ENCODE data around the gene WDR55. TPM values are rescaled to one million over a fixed set of nuclear protein-coding genes. Genes with fewer than 3 reads are reported as not detected.
A peak's percentile ranks its signal among the peaks of the same experiment; 100 is the strongest.

The WDR55 gene
- total RNA-seq, 1 donor from 2014 or later: 28.8 TPM

- H3K27me3 Mint-ChIP-seq (ENCODE audit: low read depth, unreplicated experiment): peaks cover 1% of the 10 kb centered on the region
- no peak overlapping the region for H3K4me2 ChIP-seq (ENCODE audit: low read length)
- H3K27ac Mint-ChIP-seq (ENCODE audit: unreplicated experiment): no peak overlapping the region
- FAIRE-seq: no peak
- no peak overlapping the region for H3K9ac ChIP-seq (ENCODE audit: low read length)
- peaks cover 9% of the 10 kb centered on the region for H3K9me3 ChIP-seq (ENCODE audit: insufficient read depth, low read depth, low read length)
- H3K4me1 Mint-ChIP-seq (ENCODE audit: low read depth, unreplicated experiment): no peaks in the 10 kb centered on the region
- H3K4me3 ChIP-seq (ENCODE audit: insufficient read depth, low read depth, low read length): no peak overlapping the region
- H3K27me3 ChIP-seq (ENCODE audit: insufficient read depth, low read length): peaks cover 22% of the 10 kb centered on the region
- H3K4me1 ChIP-seq (ENCODE audit: insufficient read depth, low read length): peaks cover 16% of the 10 kb centered on the region
- H3K9me3 Mint-ChIP-seq (ENCODE audit: unreplicated experiment): peaks cover 24% of the 10 kb centered on the region
- H3K36me3 ChIP-seq (ENCODE audit: insufficient read depth, low read length): no peaks in the 10 kb centered on the region
- no peaks in the 10 kb centered on the region for H3K79me2 ChIP-seq (ENCODE audit: insufficient read depth, low read length)
- DNase-seq (ENCODE audit: low read depth): no peak
- no peak overlapping the region for H3K27ac ChIP-seq (ENCODE audit: low read depth, low read length)
- no peak overlapping the region for H3K4me3 Mint-ChIP-seq (ENCODE audit: unreplicated experiment)
- H2AFZ ChIP-seq (ENCODE audit: low read depth, low read length): no peak overlapping the region
- H3K36me3 Mint-ChIP-seq (ENCODE audit: low read depth, unreplicated experiment): peaks cover 2% of the 10 kb centered on the region
- TF ChIP-seq CTCF (IDR thresholded peaks at IDR 0.05; ENCODE audit: insufficient read depth, low read depth, low read length) (no peak), EZH2 (IDR thresholded peaks at IDR 0.05; ENCODE audit: insufficient read depth, low read length) (no peak)
- no peaks in the 10 kb centered on the region for H4K20me1 ChIP-seq (ENCODE audit: insufficient read depth, low read length)
Observed at GRCh38 chr5:140631036-140631417, 33.7 kb upstream of the WDR55 start.

GRCh38 chr5:140631831-140632365 lies 32.8 kb upstream of the WDR55 start:
- Mint-ChIP-seq H3K4me3 (ENCODE audit: unreplicated experiment) (no peak overlapping the region), H3K27me3 (ENCODE audit: low read depth, unreplicated experiment) (no peaks in the 10 kb centered on the region), H3K4me1 (ENCODE audit: low read depth, unreplicated experiment) (no peaks in the 10 kb centered on the region), H3K9me3 (ENCODE audit: unreplicated experiment) (peaks cover 21% of the 10 kb centered on the region), H3K27ac (ENCODE audit: unreplicated experiment) (no peak overlapping the region), H3K36me3 (ENCODE audit: low read depth, unreplicated experiment) (peaks cover 2% of the 10 kb centered on the region)
- H3K9me3 ChIP-seq (ENCODE audit: insufficient read depth, low read depth, low read length): peaks cover 9% of the 10 kb centered on the region
- H3K4me3 ChIP-seq (ENCODE audit: insufficient read depth, low read depth, low read length): peak overlapping the region; percentile 60
- no peaks in the 10 kb centered on the region for H3K79me2 ChIP-seq (ENCODE audit: insufficient read depth, low read length)
- TF ChIP-seq CTCF (IDR thresholded peaks at IDR 0.05; ENCODE audit: insufficient read depth, low read depth, low read length): no peak
- TF ChIP-seq EZH2 (IDR thresholded peaks at IDR 0.05; ENCODE audit: insufficient read depth, low read length): peak; percentile 84
- H3K27ac ChIP-seq (ENCODE audit: low read depth, low read length): no peak overlapping the region
- no peaks in the 10 kb centered on the region for H4K20me1 ChIP-seq (ENCODE audit: insufficient read depth, low read length)
- no peaks in the 10 kb centered on the region for H3K36me3 ChIP-seq (ENCODE audit: insufficient read depth, low read length)
- H3K4me1 ChIP-seq (ENCODE audit: insufficient read depth, low read length): peaks cover 16% of the 10 kb centered on the region
- no peak for FAIRE-seq
- H3K9ac ChIP-seq (ENCODE audit: low read length): no peak overlapping the region
- peaks cover 22% of the 10 kb centered on the region for H3K27me3 ChIP-seq (ENCODE audit: insufficient read depth, low read length)
- H3K4me2 ChIP-seq (ENCODE audit: low read length): peak overlapping the region; percentile 85
- no peak for DNase-seq (ENCODE audit: low read depth)
- peak overlapping the region; percentile 94 for H2AFZ ChIP-seq (ENCODE audit: low read depth, low read length)

GRCh38 chr5:140632366-140633020 lies 32.2 kb upstream of the WDR55 start:
- Histone ChIP-seq H3K79me2 (ENCODE audit: insufficient read depth, low read length) (no peaks in the 10 kb centered on the region), H3K27ac (ENCODE audit: low read depth, low read length) (no peak overlapping the region), H3K36me3 (ENCODE audit: insufficient read depth, low read length) (no peaks in the 10 kb centered on the region), H3K4me2 (ENCODE audit: low read length) (peak overlapping the region; percentile 85), H4K20me1 (ENCODE audit: insufficient read depth, low read length) (no peaks in the 10 kb centered on the region), H2AFZ (ENCODE audit: low read depth, low read length) (peak overlapping the region; percentile 94), H3K9ac (ENCODE audit: low read length) (peak overlapping the region; percentile 12), H3K4me1 (ENCODE audit: insufficient read depth, low read length) (peaks cover 16% of the 10 kb centered on the region), H3K4me3 (ENCODE audit: insufficient read depth, low read depth, low read length) (peak overlapping the region; percentile 60), H3K9me3 (ENCODE audit: insufficient read depth, low read depth, low read length) (peaks cover 9% of the 10 kb centered on the region), H3K27me3 (ENCODE audit: insufficient read depth, low read length) (peaks cover 22% of the 10 kb centered on the region)
- Mint-ChIP-seq H3K4me1 (ENCODE audit: low read depth, unreplicated experiment) (no peaks in the 10 kb centered on the region), H3K27me3 (ENCODE audit: low read depth, unreplicated experiment) (no peaks in the 10 kb centered on the region), H3K36me3 (ENCODE audit: low read depth, unreplicated experiment) (peaks cover 2% of the 10 kb centered on the region), H3K9me3 (ENCODE audit: unreplicated experiment) (peaks cover 17% of the 10 kb centered on the region), H3K4me3 (ENCODE audit: unreplicated experiment) (no peak overlapping the region), H3K27ac (ENCODE audit: unreplicated experiment) (no peak overlapping the region)
- DNase-seq (ENCODE audit: low read depth): peak; percentile 59
- TF ChIP-seq CTCF (IDR thresholded peaks at IDR 0.05; ENCODE audit: insufficient read depth, low read depth, low read length): no peak
- peak; percentile 78 for TF ChIP-seq EZH2 (IDR thresholded peaks at IDR 0.05; ENCODE audit: insufficient read depth, low read length)
- FAIRE-seq: no peak

All from astrocyte (in vitro differentiated cells and primary cell).